Keratinocyte (primary cell): ENCODE measurements around the gene BBOF1. TPM values are rescaled to one million over a fixed set of nuclear protein-coding genes. Genes with fewer than 3 reads are reported as not detected.

Experiments used
- DNase-seq: peaks from one replicate; pipeline ENCODE4 v3.0.0-alpha.2; 2011; ENCODE audit warnings: low read depth, missing footprints, low spot score
- FAIRE-seq: peaks from 2 replicates; lab custom pipeline; 2011; peaks lifted over from hg19 to GRCh38; lab: Jason Lieb, UNC
- H2AFZ ChIP-seq: 2 replicates; pipeline ENCODE4 v1.6.0; 2012; ENCODE audit warnings: low read length, control low read depth, inconsistent platforms; ENCODE audit not compliant: control insufficient read depth
- H3K27ac ChIP-seq: 2 replicates; pipeline ENCODE4 v1.5.1; 2011; ENCODE audit warnings: low read length; ENCODE audit not compliant: control insufficient read depth, insufficient read depth
- H3K27me3 ChIP-seq: 3 replicates; pipeline ENCODE4 v1.6.0; 2011; ENCODE audit warnings: low read length; ENCODE audit not compliant: control insufficient read depth, insufficient read depth; ENCODE audit errors: extremely low read depth
- H3K36me3 ChIP-seq, 2 experiments: 2 replicates in 1 of 2; 3 replicates in 1 of 2; pipeline ENCODE4 v1.5.1; 2011; ENCODE audit warnings: low read length in 2 of 2, mild to moderate bottlenecking in 1 of 2; ENCODE audit not compliant: control insufficient read depth in 2 of 2, insufficient read depth in 2 of 2; ENCODE audit errors: extremely low read depth in 1 of 2
- H3K4me1 ChIP-seq: 3 replicates; pipeline ENCODE4 v1.5.1; 2011; ENCODE audit warnings: low read length; ENCODE audit not compliant: control insufficient read depth, insufficient read depth; ENCODE audit errors: extremely low read depth
- H3K4me2 ChIP-seq: 3 replicates; pipeline ENCODE4 v1.6.0; 2011; ENCODE audit warnings: low read depth, low read length; ENCODE audit not compliant: control insufficient read depth, insufficient read depth; ENCODE audit errors: extremely low read depth
- H3K4me3 ChIP-seq, 3 experiments: fragments of 200-600 bp in 1 of 3; sonication (generic) in 1 of 3; 2 replicates in 2 of 3; 3 replicates in 1 of 3; pipeline ENCODE4 v1.5.1; 2011 to 2016; ENCODE audit warnings: low read length in 3 of 3, mild to moderate bottlenecking in 3 of 3, control low read depth in 2 of 3, inconsistent platforms in 1 of 3, low read depth in 1 of 3, mixed read lengths in 1 of 3, mixed run types in 1 of 3, moderate library complexity in 1 of 3; ENCODE audit not compliant: control insufficient read depth in 2 of 3, insufficient read depth in 2 of 3; ENCODE audit errors: extremely low read depth in 1 of 3
- H3K79me2 ChIP-seq: 2 replicates; pipeline ENCODE4 v1.6.0; 2012; ENCODE audit warnings: low read length; ENCODE audit not compliant: control insufficient read depth, insufficient read depth
- H3K9ac ChIP-seq: 3 replicates; pipeline ENCODE4 v1.6.0; 2011; ENCODE audit warnings: low read length; ENCODE audit not compliant: control insufficient read depth, insufficient read depth; ENCODE audit errors: extremely low read depth
- H3K9me1 ChIP-seq: 3 replicates; pipeline ENCODE4 v1.6.0; 2011; ENCODE audit warnings: low read length; ENCODE audit not compliant: control insufficient read depth, insufficient read depth; ENCODE audit errors: extremely low read depth
- H3K9me3 ChIP-seq: 2 replicates; pipeline ENCODE4 v1.5.1; 2012; ENCODE audit warnings: low read depth, low read length; ENCODE audit not compliant: control insufficient read depth
- H4K20me1 ChIP-seq: 3 replicates; pipeline ENCODE4 v1.6.0; 2011; ENCODE audit warnings: low read length; ENCODE audit not compliant: control insufficient read depth, insufficient read depth; ENCODE audit errors: extremely low read depth
- EZH2 ChIP-seq: IDR thresholded peaks from one replicate; pipeline ENCODE4 v1.6.1; 2012; ENCODE audit warnings: inconsistent platforms, mild to moderate bottlenecking, low read length, moderate library complexity
- dilution Hi-C: fragments of 300-500 bp; cut with MboI; formaldehyde crosslinking; loops from one replicate; pipeline ENCODE4 v1.7.0; 2020; ENCODE audit warnings: low sequenced_read_pairs; ENCODE audit not compliant: extremely low pct_ligation_motif_present
- polyA plus RNA-seq, 5 experiments: library from polyadenylated mRNA; depleted of rRNA in 3 of 5; stranded (reverse) in 3 of 5; stranded (forward) in 1 of 5; unstranded in 1 of 5; fragments of >200 nt; gene quantifications; 1 replicate in 1 of 5; 2 replicates in 3 of 5; 3 replicates in 1 of 5; pipeline versions ENCODE4 v1.2.1 to v1.2.3, GENCODE V29; 2011 to 2012; ENCODE audit warnings: missing spikeins in 2 of 5, low read depth in 1 of 5, low replicate concordance in 1 of 5
- TF ChIP-seq, protein P1 (sequence below), 3 experiments: IDR thresholded peaks in 1 of 3; conservative IDR thresholded peaks in 1 of 3; optimal IDR thresholded peaks in 1 of 3; 2 replicates in 2 of 3; 3 replicates in 1 of 3; pipeline versions ENCODE3 to v1.5.1; 2011; ENCODE audit warnings: low read length in 3 of 3, mild to moderate bottlenecking in 3 of 3, moderate library complexity in 2 of 3, control low read depth in 1 of 3, inconsistent platforms in 1 of 3; ENCODE audit not compliant: insufficient read depth in 2 of 3; ENCODE audit errors: extremely low read depth in 1 of 3

BBOF1 gene
- polyA plus RNA-seq, 1 donor (not counting 4 experiments of a cell fraction or from before 2014, with no cell fraction given): 3.0 TPM

DNA sequence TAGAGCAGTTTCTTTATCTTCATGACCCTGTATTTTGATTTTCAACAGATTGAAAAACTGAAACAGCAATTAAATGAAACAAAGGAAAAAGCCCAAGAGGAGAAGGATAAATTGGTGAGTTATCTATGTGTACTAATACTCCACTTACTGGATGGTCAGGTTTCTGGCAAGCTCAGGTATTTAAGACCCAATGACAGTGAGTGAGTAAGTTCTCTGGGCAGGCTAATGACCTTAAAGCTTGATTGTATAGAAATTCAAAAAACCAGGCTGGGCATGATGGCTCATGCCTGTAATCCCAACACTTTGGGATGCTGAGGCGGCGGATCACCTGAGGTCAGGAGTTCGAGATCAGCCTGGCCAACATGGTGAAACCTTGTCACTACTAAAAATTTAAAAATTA is 10.0 kb downstream of the BBOF1 start:
- Histone ChIP-seq H3K27me3 (no peaks in the 10 kb centered on the region), H3K79me2 (no peaks in the 10 kb centered on the region), H3K9me1 (no peaks in the 10 kb centered on the region), H3K9me3 (no peaks in the 10 kb centered on the region), H2AFZ (no peak overlapping the region), H3K4me3 (no peak overlapping the region), H3K9ac (no peak overlapping the region), H3K36me3 (no peaks in the 10 kb centered on the region), H3K4me1 (no peaks in the 10 kb centered on the region), H3K4me2 (no peak overlapping the region), H4K20me1 (no peaks in the 10 kb centered on the region), H3K27ac (no peak overlapping the region)
- dilution Hi-C loops: no loop called here
- TF ChIP-seq EZH2: no peak
- TF ChIP-seq, protein P1, sequence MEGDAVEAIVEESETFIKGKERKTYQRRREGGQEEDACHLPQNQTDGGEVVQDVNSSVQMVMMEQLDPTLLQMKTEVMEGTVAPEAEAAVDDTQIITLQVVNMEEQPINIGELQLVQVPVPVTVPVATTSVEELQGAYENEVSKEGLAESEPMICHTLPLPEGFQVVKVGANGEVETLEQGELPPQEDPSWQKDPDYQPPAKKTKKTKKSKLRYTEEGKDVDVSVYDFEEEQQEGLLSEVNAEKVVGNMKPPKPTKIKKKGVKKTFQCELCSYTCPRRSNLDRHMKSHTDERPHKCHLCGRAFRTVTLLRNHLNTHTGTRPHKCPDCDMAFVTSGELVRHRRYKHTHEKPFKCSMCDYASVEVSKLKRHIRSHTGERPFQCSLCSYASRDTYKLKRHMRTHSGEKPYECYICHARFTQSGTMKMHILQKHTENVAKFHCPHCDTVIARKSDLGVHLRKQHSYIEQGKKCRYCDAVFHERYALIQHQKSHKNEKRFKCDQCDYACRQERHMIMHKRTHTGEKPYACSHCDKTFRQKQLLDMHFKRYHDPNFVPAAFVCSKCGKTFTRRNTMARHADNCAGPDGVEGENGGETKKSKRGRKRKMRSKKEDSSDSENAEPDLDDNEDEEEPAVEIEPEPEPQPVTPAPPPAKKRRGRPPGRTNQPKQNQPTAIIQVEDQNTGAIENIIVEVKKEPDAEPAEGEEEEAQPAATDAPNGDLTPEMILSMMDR (optimal IDR thresholded peaks at IDR 0.05 in 1 of 3, IDR thresholded peaks at IDR 0.05 in 1 of 3, conservative IDR thresholded peaks at IDR 0.05 in 1 of 3; ENCODE audit: extremely low read depth in 1 of 3, insufficient read depth in 2 of 3, low read length in 3 of 3): no peak
- no peak for DNase-seq
- no peak for FAIRE-seq

DNA sequence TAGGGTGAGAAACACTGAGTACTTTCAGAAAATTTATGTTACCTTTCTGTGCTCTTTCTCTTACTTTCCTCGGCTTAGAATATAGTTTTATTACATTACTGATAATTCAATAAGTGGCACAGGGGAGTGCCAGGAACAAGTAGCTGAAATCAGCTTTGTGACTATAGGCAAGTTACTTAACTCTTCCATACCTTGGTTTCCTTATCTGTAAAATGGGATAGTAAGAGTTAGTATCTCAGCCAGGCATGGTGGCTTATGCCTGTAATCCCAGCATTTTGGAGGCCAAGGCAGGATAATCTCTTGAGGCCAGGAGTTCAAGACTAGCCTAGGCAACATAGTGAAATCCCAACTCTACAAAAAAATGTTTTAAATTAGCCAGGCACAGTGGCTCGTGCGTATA is 15.4 kb downstream of the BBOF1 start:
- TF ChIP-seq, protein P1 (optimal IDR thresholded peaks at IDR 0.05 in 1 of 3, IDR thresholded peaks at IDR 0.05 in 1 of 3, conservative IDR thresholded peaks at IDR 0.05 in 1 of 3; ENCODE audit: extremely low read depth in 1 of 3, insufficient read depth in 2 of 3, low read length in 3 of 3): no peak
- TF ChIP-seq EZH2: no peak
- H3K9me1 ChIP-seq: no peaks in the 10 kb centered on the region
- dilution Hi-C loops: no loop called here
- FAIRE-seq: no peak
- H3K4me2 ChIP-seq: no peak overlapping the region
- no peak overlapping the region for H2AFZ ChIP-seq
- no peak overlapping the region for H3K9ac ChIP-seq
- no peak overlapping the region for H3K27ac ChIP-seq
- H3K79me2 ChIP-seq: no peaks in the 10 kb centered on the region
- no peaks in the 10 kb centered on the region for H3K9me3 ChIP-seq
- H3K4me1 ChIP-seq: no peaks in the 10 kb centered on the region
- no peaks in the 10 kb centered on the region for H3K36me3 ChIP-seq
- DNase-seq: no peak
- no peaks in the 10 kb centered on the region for H3K27me3 ChIP-seq
- no peaks in the 10 kb centered on the region for H4K20me1 ChIP-seq
- no peak overlapping the region for H3K4me3 ChIP-seq
